GM19043 (cell line): ENCODE measurements around the gene SCAMP1.
"Not testable (repeated sequence)": the region's sequence is repeated elsewhere in the genome, so short reads cannot be mapped to it uniquely, and the experiment has no call there.

Experiments
- ATAC-seq: cut with Tn5 transposase; IDR thresholded peaks from one replicate; pipeline ENCODE4 v1.9.1; 2021; ENCODE audit warnings: low read depth; ENCODE audit not compliant: unreplicated experiment

SCAMP1 gene

GRCh38 chr5:78419396-78419795, 59.0 kb downstream of the SCAMP1 start:
- no peak for ATAC-seq

DNA sequence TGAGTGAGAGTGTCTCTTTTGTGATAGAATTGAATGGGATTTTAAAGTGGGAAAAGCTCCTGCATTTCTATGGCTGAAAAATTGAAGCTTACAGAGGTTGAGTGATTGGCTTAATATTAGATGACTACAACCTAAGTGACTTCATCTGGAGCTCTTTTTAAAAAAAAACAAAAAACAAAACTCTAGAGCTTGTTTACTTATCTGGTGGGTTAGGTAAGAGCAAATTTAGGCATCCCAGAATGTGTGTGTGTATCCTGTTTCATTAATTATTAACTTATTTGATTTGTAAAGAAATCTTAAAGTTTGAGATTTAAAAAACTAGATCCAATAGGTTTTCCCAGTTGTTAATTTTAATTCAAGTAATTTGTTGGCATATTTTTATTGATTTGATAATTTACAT, 60.1 kb downstream of the SCAMP1 start:
- ATAC-seq = no peak

GRCh38 chr5:78424665-78425064, 64.2 kb downstream of the SCAMP1 start:
- no peak for ATAC-seq

DNA sequence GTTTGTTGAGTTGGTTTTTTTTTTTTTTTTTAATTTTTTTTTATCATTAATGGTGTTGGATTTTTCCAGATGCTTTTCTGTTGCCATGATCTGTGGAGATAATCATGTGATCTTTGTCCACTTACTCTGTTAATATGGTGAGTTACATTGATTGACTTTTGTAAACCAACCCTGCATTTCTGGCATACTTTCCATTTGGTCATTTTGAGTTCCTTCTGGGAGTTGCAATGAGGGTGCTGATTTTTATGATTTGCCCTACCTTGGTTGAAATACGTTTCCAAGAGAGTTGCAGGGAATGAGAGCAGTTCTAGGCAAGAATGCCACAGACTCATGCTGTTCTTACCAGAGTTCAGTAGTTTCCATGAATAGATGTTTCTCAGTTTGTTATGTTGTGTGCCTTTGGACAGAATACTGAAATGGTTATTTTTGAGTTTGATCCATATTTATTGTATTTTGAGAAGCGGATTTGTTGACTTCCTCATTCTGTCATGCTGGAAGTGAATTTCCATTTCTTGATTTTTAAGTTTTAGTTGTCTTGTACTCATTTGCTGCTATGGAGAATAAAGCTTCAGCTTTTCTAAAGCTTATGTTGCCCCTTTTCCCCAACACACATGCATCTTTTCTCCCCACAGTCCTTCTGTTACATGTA, 69.0 kb downstream of the SCAMP1 start:
- no peak for ATAC-seq

DNA sequence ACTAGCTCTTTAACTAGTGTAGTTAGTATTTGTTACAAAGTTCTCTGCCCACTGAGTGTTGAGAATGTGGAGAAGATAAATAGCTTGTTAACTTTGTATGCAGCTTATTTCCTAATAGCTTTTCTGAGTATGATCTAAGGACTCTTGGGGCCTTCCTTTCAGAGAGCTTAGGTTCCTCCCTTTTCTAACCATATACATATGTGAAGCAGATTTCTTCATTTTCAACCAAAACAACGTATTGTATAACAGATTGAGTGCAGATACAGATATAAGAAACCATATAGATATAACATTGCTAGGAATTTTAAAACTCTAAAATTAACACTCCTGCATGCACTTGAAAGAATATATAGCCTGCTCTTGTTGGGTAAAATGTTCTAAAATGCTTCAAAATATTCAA, 70.4 kb downstream of the SCAMP1 start:
- ATAC-seq = no peak

GRCh38 chr5:78433972-78434371, 73.6 kb downstream of the SCAMP1 start:
- no peak for ATAC-seq

DNA sequence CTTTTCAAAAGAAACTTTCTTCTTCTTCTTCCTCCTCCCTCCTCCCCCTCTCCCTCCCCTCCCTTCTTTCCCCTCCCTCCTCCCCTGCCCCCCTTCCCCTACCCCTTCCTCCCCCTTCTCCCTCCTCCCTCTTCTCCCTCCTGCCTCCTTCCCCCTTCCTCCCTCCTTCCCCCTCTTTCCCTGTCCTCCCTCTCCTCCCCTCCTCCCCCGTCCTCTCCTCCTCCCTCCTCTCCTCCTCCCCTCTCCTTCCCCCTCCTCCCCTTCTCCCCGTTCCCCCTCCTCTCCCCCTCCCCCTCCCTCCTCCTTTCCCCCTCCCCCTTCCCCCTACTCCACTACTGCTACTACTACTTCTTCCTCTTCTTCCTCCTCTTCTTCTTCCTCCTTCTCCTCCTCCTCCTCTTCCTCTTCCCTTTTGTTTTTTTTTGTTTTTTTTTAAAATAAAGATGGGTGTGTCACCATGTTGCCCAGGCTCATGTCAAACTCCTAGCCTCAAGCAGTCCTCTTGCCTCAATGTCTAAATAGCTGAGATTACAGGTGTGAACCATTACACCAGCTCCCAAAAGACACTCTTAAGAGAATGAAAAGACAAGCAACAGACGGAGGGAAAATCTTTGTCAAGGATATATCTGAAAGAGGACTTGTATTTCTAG, 87.5 kb downstream of the SCAMP1 start:
- no peak for ATAC-seq

- ATAC-seq = no peak
These were observed 88.7 kb downstream of the SCAMP1 start for GRCh38 chr5:78449103-78449502.

GRCh38 chr5:78457507-78457906, 97.1 kb downstream of the SCAMP1 start:
- not testable (repeated sequence) for ATAC-seq

- ATAC-seq = no peak
These were observed 98.4 kb downstream of the SCAMP1 start for GRCh38 chr5:78458843-78459242.

- no peak for ATAC-seq
These were observed 106.7 kb downstream of the SCAMP1 start for GRCh38 chr5:78467140-78467539.

GRCh38 chr5:78467752-78468357, 107.4 kb downstream of the SCAMP1 start:
- no peak for ATAC-seq

DNA sequence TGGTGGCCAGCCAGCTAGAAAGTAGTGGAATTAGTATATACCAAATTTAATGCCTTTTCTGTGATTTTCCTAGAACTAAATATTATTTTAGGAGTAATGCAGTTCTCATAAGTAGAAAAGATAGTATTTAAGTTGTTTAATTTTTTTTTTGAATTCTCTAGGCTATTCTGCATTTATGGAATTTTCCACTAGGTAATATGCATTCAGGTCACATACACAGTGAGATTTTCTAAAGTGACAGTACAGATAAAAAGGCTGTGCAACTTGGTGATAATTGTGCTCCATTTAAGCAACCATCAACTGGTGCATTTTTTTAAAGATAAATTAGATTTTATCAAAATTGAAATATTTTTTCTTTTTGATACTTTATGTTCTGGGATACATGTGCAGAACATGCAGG, 111.5 kb downstream of the SCAMP1 start:
- no peak for ATAC-seq

GRCh38 chr5:78472469-78473106, 112.2 kb downstream of the SCAMP1 start:
- no peak for ATAC-seq

DNA sequence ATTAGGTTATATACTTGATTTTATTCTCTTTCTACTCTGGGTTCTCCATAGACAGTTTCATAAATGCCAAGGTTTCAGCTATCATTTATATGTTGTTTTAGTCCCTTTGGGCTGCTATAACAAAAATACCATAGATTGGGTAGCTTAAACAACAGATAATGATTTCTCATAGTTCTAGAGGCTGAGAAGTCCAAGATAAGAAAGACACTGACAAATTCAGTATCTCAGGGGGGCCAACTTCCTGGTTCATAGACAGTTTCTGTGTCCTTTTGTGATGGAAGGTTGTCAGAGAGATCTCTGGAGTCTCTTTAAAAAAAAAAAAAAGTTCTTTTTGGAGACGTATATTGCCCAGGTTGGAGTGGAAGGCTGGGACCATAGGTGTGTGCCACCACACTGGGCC, 113.3 kb downstream of the SCAMP1 start:
- no peak for ATAC-seq

GRCh38 chr5:78475370-78475769, 115.0 kb downstream of the SCAMP1 start:
- no peak for ATAC-seq

- ATAC-seq = no peak
These were observed 116.4 kb downstream of the SCAMP1 start for GRCh38 chr5:78476795-78477194.

GRCh38 chr5:78482948-78483347, 122.5 kb downstream of the SCAMP1 start:
- ATAC-seq = no peak

GRCh38 chr5:78483809-78484521, 123.5 kb downstream of the SCAMP1 start:
- peak; percentile 82 for ATAC-seq

DNA sequence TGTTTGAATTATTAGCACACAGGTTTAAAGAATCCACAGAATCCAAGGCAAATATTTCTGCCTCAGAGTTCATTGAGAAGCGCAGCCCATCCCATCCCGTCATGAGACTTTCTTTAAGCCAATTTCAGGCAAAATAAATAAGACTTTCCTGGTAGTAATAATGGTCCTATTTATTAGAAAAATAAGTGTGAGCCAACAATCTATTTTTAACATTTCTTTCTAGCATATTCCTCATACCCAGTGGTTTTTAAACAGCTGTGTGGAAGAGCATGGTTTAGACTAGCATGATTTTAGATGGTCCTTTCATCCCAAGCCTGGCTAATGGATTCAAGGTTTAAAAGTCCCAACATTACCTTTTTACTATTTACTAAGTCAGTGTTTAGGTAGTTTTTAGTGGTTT, 125.8 kb downstream of the SCAMP1 start:
- ATAC-seq = no peak

- ATAC-seq = no peak
These were observed 127.4 kb downstream of the SCAMP1 start for GRCh38 chr5:78487846-78488245.
